Esophagus (tissue), 2 donors: ENCODE data around the gene STAG1. TPM values are rescaled to one million over a fixed set of nuclear protein-coding genes. Genes with fewer than 3 reads are reported as not detected.
"Not testable (repeated sequence)": the region's sequence is repeated elsewhere in the genome, so short reads cannot be mapped to it uniquely, and the experiment has no call there.

Experiments
- H3K27ac ChIP-seq, 2 donors: one replicate each; pipeline ENCODE4 v1.5.1; 2013; ENCODE audit warnings: low read depth in 2 of 2, mild to moderate bottlenecking in 2 of 2, inconsistent platforms in 1 of 2, low read length in 1 of 2, moderate library complexity in 1 of 2
- H3K27me3 ChIP-seq, 2 donors: one replicate each; pipeline ENCODE4 v1.6.1; 2013; ENCODE audit warnings: low read length in 2 of 2, control low read depth in 1 of 2, mild to moderate bottlenecking in 1 of 2; ENCODE audit not compliant: insufficient read depth in 2 of 2, control insufficient read depth in 1 of 2
- H3K36me3 ChIP-seq, 2 donors: one replicate each; pipeline ENCODE4 v1.6.1; 2013; ENCODE audit warnings: low read length in 1 of 2; ENCODE audit not compliant: control insufficient read depth in 2 of 2, insufficient read depth in 2 of 2
- H3K4me1 ChIP-seq, 2 donors: one replicate each; pipeline ENCODE4 v1.6.1; 2013; ENCODE audit warnings: low read length in 1 of 2; ENCODE audit not compliant: control insufficient read depth in 2 of 2, insufficient read depth in 2 of 2
- H3K4me3 ChIP-seq, 2 donors: one replicate each; pipeline ENCODE4 v1.5.1; 2013; ENCODE audit warnings: low read length in 2 of 2, mild to moderate bottlenecking in 2 of 2, low read depth in 1 of 2, moderate library complexity in 1 of 2
- H3K9me3 ChIP-seq, 2 donors: one replicate each; pipeline ENCODE4 v1.6.1; 2013; ENCODE audit warnings: mild to moderate bottlenecking in 2 of 2, low read depth in 1 of 2, low read length in 1 of 2, moderate library complexity in 1 of 2; ENCODE audit not compliant: control insufficient read depth in 2 of 2, insufficient read depth in 1 of 2
- WGBS, 2 donors: extraction: QIAGEN DNeasy Blood & Tissue Kit; methylation state at CpG; one replicate each; pipeline ENCODE4 v1.1.7; 2013; 5-methylcytosine and 5-hydroxymethylcytosine counted together
- polyA plus RNA-seq, 2 donors: library from polyadenylated mRNA; stranded (reverse); fragments of 200-250 nt; gene quantifications; one replicate each; pipeline ENCODE4 v1.2.3, GENCODE V29; 2013
- donor health status: healthy with polysubstance abuse.
- donor health status: Bipolar disorder and iron deficiency.

The STAG1 gene
- polyA plus RNA-seq, 2 donors: 7.1 to 8.3 TPM

DNA sequence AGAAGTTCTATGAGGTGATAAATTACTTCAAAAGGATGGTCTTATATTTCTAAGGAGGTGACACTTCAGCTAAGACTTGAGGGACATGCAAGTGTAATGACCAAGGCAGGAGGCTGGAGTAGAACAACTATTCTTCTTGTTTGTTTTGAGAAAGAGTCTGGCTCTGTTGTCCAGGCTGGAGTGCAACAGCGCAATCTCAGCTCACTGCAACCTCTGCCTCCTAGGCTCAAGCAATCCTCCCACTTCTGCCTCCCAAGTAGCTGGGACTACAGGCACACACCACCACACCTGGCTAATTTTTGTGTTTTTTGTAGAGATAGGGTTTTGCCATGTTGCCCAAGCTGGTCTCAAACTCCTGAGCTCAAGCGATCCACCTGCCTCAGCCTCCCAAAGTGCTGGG, 108.8 kb downstream of the STAG1 start:
- not testable (repeated sequence) for H3K36me3 ChIP-seq, H3K4me3 ChIP-seq, H3K9me3 ChIP-seq, H3K27ac ChIP-seq, H3K27me3 ChIP-seq, H3K4me1 ChIP-seq
- WGBS, 2 donors: 97 to 100% methylated on average over 2 of the region's 2 CpGs

DNA sequence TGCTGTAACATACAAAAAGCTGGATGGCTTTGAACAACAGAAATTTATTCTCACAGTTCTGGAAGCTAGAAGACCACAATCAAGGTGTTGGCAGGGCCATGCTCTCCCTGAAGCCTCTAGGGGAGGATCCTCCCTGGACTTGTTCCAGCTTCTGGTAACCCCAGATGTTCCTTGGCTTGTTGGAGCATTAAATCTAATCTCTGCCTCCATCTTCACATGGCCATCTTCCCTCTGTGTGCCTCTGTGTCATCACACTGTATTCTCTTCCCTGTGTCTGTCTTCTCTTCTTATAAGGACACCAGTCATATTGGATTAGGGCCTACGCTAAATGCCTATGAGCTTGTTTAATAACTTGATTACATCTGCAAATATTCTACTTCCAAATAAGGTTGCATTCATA, 109.5 kb downstream of the STAG1 start:
- 97 to 98% methylated on average over 1 of the region's 1 CpG for WGBS, 2 donors
- no peak overlapping the region for H3K4me3 ChIP-seq

GRCh38 chr3:136639069-136639468, 113.1 kb downstream of the STAG1 start:
- no peak overlapping the region for H3K4me3 ChIP-seq
- no peak overlapping the region for H3K27ac ChIP-seq
- no peaks in the 10 kb centered on the region for H3K9me3 ChIP-seq
- no peaks in the 10 kb centered on the region for H3K27me3 ChIP-seq
- 92 to 93% methylated on average over 1 of the region's 1 CpG for WGBS, 2 donors
- H3K4me1 ChIP-seq: no peaks in the 10 kb centered on the region
- H3K36me3 ChIP-seq: no peaks in the 10 kb centered on the region

More for the DNA sequence above, 109.5 kb downstream of the STAG1 start:
- no peak overlapping the region for H3K27ac ChIP-seq
- no peaks in the 10 kb centered on the region for H3K27me3 ChIP-seq
- H3K36me3 ChIP-seq: no peaks in the 10 kb centered on the region
- no peaks in the 10 kb centered on the region for H3K9me3 ChIP-seq
- no peaks in the 10 kb centered on the region for H3K4me1 ChIP-seq

- H3K36me3 ChIP-seq: no peaks in the 10 kb centered on the region
- no peaks in the 10 kb centered on the region for H3K4me1 ChIP-seq
- no peaks in the 10 kb centered on the region for H3K27me3 ChIP-seq
- H3K27ac ChIP-seq: no peak overlapping the region
- H3K9me3 ChIP-seq: no peaks in the 10 kb centered on the region
- H3K4me3 ChIP-seq: no peak overlapping the region
- 62 to 69% methylated on average over 2 of the region's 2 CpGs for WGBS, 2 donors
Observed at GRCh38 chr3:136637176-136637575, 115.0 kb downstream of the STAG1 start.

GRCh38 chr3:136634821-136635220, 117.4 kb downstream of the STAG1 start:
- Histone ChIP-seq H3K27me3 (no peaks in the 10 kb centered on the region), H3K36me3 (no peaks in the 10 kb centered on the region), H3K4me1 (no peaks in the 10 kb centered on the region), H3K27ac (no peak overlapping the region), H3K4me3 (no peak overlapping the region), H3K9me3 (no peaks in the 10 kb centered on the region)
- 90 to 92% methylated on average over 4 of the region's 4 CpGs for WGBS, 2 donors

DNA sequence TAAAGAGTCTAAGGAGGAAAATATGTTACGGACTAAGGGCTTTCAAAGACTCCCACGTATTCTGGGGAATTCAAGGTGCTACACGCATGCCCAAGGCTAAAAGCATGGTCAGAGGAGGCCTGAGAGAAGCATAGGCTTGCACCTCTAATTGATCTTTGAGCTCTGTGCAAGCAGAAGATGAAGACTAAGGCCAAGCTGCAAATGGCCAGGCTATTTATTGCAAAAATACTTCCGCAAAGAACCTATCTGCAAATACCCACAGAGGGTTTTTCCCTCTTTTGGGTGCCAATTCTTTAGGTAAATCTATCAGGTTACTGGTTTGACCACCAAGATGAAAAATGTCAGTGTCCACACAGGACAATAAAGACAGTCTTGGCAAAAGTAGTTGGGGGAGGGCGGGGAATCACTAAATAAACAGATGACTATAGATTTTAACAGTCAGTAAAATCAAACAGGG, 119.5 kb downstream of the STAG1 start:
- Histone ChIP-seq H3K36me3 (no peaks in the 10 kb centered on the region), H3K4me1 (no peaks in the 10 kb centered on the region), H3K9me3 (no peaks in the 10 kb centered on the region), H3K27me3 (no peaks in the 10 kb centered on the region), H3K27ac (no peak overlapping the region), H3K4me3 (no peak overlapping the region)
- 68 to 71% methylated on average over 5 of the region's 5 CpGs for WGBS, 2 donors

GRCh38 chr3:136631424-136631823, 120.8 kb downstream of the STAG1 start:
- Histone ChIP-seq H3K9me3 (no peaks in the 10 kb centered on the region), H3K36me3 (no peaks in the 10 kb centered on the region), H3K4me3 (no peak overlapping the region), H3K4me1 (no peaks in the 10 kb centered on the region), H3K27me3 (no peaks in the 10 kb centered on the region), H3K27ac (no peak overlapping the region)
- 88 to 90% methylated on average over 5 of the region's 5 CpGs for WGBS, 2 donors

GRCh38 chr3:136630915-136631314, 121.3 kb downstream of the STAG1 start:
- no peaks in the 10 kb centered on the region for H3K9me3 ChIP-seq
- H3K27ac ChIP-seq: no peak overlapping the region
- no peaks in the 10 kb centered on the region for H3K4me1 ChIP-seq
- no peaks in the 10 kb centered on the region for H3K27me3 ChIP-seq
- H3K36me3 ChIP-seq: no peaks in the 10 kb centered on the region
- WGBS, 2 donors: 63 to 67% methylated on average over 1 of the region's 1 CpG
- H3K4me3 ChIP-seq: no peak overlapping the region

DNA sequence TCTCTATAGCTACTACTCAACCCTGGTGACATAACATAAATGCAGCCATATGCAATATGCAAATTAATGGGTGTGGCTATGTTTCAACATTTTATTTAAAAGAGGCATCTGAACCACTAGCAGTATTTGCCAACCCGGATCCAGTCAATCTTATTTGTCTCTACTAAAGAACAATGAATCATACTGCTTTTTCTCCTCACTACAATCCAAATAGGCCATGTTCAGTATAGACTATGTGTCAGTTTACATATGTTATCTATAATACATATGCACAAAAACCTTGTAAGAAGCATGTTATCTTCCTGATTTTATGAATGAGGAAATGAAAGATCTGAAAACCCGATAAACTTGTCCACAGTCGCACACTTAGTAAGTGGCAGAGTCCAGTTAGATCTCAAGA, 125.7 kb downstream of the STAG1 start:
- Histone ChIP-seq H3K27me3 (no peaks in the 10 kb centered on the region), H3K9me3 (no peaks in the 10 kb centered on the region), H3K27ac (no peak overlapping the region), H3K4me3 (no peak overlapping the region), H3K4me1 (no peaks in the 10 kb centered on the region), H3K36me3 (no peaks in the 10 kb centered on the region)
- 64 to 81% methylated on average over 3 of the region's 3 CpGs for WGBS, 2 donors

DNA sequence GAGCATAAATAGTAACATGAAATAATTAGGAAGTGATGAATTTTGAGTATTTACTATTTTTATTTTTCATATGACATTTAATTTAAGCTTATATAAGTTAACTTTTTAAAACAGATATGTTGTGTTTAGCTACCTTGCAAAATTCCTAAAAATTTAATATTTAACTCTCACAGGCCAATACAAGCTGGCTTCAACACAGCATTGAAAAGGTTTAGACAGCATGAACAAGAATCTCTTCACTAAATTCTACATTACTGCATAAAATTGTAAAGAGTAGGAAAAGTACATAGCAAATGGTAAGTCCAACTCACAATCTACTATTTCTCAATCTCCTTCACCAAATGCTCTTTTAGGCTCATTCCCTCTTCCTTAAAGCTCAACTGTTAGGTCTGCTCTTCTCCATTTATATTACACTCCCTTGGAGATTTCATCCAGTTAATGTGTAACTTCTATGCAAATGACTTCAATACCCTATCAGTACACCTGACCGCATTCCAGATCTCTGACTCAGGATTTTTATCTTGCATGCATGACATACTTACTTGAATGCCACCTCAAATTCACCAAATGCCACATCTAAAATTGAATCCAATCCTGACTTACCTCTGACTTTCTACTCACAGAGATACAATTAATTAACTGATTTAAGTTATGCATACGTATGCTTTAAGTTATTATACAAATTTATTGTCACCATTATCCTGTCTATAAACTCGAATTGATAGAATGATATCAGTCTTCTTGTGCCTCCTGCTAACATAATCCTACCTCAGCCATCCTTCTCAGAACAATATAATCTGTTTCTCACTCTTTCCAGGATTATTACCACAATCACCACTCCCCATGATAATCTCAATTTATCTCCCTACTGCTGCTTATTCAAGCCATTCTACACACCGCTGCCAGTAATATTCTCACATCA, 127.0 kb downstream of the STAG1 start:
- 63 to 69% methylated on average over 4 of the region's 4 CpGs for WGBS, 2 donors

More for the DNA sequence above, 127.0 kb downstream of the STAG1 start:
- H3K9me3 ChIP-seq: no peaks in the 10 kb centered on the region
- H3K27me3 ChIP-seq: no peaks in the 10 kb centered on the region
- no peaks in the 10 kb centered on the region for H3K36me3 ChIP-seq
- H3K27ac ChIP-seq: no peak overlapping the region
- H3K4me3 ChIP-seq: no peak overlapping the region
- H3K4me1 ChIP-seq: no peaks in the 10 kb centered on the region
